Stimulated activated CD4-positive, alpha-beta T cell treated with anti-CD3 and anti-CD28 coated beads, Interleukin-1b, Interleukin-23, amount 100 ng/mL, for 1 hour (primary cell): ENCODE measurements around the gene TBCC.
"Not testable (repeated sequence)": the region's sequence is repeated elsewhere in the genome, so short reads cannot be mapped to it uniquely, and the experiment has no call there.

Source experiments
- DNase-seq, 2 donors: peaks; one replicate each; pipeline ENCODE4 v3.0.0-alpha.2; 2020; ENCODE audit warnings: low read depth in 2 of 2

The TBCC gene

GRCh38 chr6:42745640-42746462, at the start of gene TBCC:
TSS of gene TBCC (minus strand) at chr6:42746103. CDS start at chr6:42746073, 30 bp downstream.
- peak; percentile 76 to 86 for DNase-seq

GRCh38 chr6:42795651-42796050, 49.7 kb upstream of the TBCC start:
- DNase-seq = no peak

- no peak for DNase-seq
Observed at GRCh38 chr6:42791706-42792320, 45.9 kb upstream of the TBCC start.

- no peak for DNase-seq
Observed at GRCh38 chr6:42790549-42791181, 44.8 kb upstream of the TBCC start.

GRCh38 chr6:42788671-42789070, 42.8 kb upstream of the TBCC start:
- DNase-seq = no peak

GRCh38 chr6:42787063-42787472, 41.2 kb upstream of the TBCC start:
- no peak for DNase-seq

GRCh38 chr6:42786525-42786985, 40.7 kb upstream of the TBCC start:
- no peak for DNase-seq

- DNase-seq = no peak
Observed at GRCh38 chr6:42784717-42785498, 39.0 kb upstream of the TBCC start.

GRCh38 chr6:42783876-42784642, 38.2 kb upstream of the TBCC start:
- DNase-seq = no peak

- peak; percentile 54 to 59 for DNase-seq
Observed at GRCh38 chr6:42783177-42783875, 37.4 kb upstream of the TBCC start.

- DNase-seq = peak; percentile 60 to 64
Observed at GRCh38 chr6:42782689-42783176, 36.8 kb upstream of the TBCC start.

- peak; percentile 35 to 67 for DNase-seq
Observed at GRCh38 chr6:42781796-42782688, 36.1 kb upstream of the TBCC start, which contains the start of gene BICRAL. TSS of gene BICRAL (plus strand) at chr6:42782052. CDS start at chr6:42822023, 39,971 bp downstream.

GRCh38 chr6:42781546-42781795, 35.6 kb upstream of the TBCC start:
- DNase-seq = no peak

GRCh38 chr6:42779521-42779920, 33.6 kb upstream of the TBCC start:
- DNase-seq = no peak

GRCh38 chr6:42778122-42778521, 32.2 kb upstream of the TBCC start:
- DNase-seq = no peak

- no peak for DNase-seq
Observed at GRCh38 chr6:42777126-42777822, 31.4 kb upstream of the TBCC start.

GRCh38 chr6:42774821-42775487, 29.1 kb upstream of the TBCC start:
- not testable (repeated sequence) for DNase-seq

- DNase-seq = no peak
Observed at GRCh38 chr6:42774201-42774600, 28.3 kb upstream of the TBCC start.
